T-helper 22 cell (primary cell): Measurements from ENCODE around the gene KRT86.
"Not testable (repeated sequence)": the region's sequence is repeated elsewhere in the genome, so short reads cannot be mapped to it uniquely, and the experiment has no call there.

Experiments
- DNase-seq: peaks from one replicate; pipeline ENCODE4 v3.0.0-alpha.2; 2020; ENCODE audit warnings: low read depth

Gene KRT86

DNA sequence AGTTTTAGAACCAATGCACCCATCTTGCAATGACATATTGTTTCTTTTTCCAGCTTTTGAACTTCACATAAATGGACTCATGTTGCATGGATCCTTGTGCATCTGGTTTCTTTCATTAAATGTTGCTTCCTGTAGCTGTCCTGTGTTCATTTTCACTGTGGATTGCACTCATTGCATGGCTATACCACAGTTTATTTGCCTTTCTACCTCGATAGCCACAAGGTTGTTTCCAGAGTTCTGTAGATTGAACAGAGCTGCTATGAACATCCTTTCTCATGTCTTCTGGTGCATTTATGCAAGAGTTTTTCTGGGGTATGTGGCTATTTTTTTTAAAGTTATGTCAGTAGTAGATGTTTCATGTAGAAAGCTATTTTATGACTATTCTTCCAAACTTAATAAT lies 20.4 kb downstream of the KRT86 start:
- DNase-seq: no peak

DNA sequence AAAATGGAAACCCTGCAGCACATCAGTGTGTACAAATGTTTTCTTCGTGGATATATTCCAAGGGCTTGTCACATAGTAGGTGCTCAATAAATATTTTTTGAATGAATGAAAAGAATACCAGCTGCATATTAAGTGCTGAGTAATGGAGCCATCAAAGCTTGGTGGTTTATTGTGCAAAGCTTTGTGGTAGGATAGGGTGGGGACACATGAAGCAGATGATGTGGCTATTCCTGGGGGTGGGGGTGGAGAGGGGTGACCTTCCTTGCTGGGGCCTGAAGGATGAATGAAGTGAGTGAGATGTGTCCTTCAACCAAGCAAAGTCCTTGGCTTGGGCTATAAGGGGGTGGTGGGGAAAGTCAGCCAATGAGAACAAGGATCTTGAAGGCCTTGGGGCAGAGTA lies 21.2 kb downstream of the KRT86 start:
- DNase-seq: no peak

DNA sequence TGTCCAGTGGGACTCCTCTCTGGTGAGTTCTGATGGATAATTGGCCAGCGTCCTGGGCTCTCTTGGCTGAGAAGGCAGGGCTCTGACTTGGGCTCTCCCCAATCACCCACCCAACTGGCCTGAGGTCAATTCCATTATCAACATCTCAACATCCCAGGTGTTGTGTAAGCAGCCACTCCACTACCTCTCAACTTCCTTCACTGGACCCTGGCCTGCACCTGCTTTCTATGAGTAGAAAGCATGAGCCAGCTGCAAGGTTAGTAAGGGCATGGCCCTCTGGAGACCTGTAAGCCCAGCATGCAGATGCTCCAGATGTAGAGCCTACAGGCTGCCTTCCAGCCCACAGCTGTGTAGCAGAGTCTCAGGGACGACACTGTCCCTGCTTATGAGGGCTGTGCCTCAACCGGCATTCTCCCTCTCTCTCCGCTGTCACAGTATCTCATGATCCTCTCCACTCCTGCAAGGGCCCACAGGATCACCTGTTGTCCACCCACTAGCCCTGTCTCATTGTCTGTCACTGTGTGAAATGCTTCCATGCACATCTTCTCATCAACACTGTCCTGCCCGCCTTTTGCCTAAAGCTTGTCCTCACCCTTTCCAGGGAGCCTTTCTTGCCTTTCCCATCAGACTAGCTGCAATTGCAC lies 22.2 kb downstream of the KRT86 start:
- no peak for DNase-seq

DNA sequence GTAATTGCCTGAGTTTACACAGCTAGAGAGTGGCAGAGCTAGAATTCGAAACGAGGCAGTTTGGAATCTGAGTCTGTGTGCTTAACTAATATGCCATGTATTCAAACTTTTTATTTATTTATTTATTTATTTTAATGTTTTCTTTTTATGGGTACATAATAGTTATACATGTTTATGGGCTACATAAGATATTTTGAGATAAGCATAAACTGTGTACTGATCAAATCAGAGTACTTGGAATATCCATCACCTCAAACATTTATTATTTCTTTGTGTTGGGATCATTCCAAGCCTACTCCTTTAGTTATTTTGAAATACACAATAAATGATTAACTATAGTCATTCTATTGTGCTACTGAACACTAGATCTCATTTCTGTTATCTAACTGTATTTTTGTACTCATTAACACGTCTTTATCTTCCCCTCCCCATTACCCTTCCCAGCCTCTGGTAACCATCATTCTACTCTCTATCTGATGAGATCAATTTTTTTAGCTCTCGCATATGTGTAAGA lies 24.3 kb downstream of the KRT86 start:
- no peak for DNase-seq

DNA sequence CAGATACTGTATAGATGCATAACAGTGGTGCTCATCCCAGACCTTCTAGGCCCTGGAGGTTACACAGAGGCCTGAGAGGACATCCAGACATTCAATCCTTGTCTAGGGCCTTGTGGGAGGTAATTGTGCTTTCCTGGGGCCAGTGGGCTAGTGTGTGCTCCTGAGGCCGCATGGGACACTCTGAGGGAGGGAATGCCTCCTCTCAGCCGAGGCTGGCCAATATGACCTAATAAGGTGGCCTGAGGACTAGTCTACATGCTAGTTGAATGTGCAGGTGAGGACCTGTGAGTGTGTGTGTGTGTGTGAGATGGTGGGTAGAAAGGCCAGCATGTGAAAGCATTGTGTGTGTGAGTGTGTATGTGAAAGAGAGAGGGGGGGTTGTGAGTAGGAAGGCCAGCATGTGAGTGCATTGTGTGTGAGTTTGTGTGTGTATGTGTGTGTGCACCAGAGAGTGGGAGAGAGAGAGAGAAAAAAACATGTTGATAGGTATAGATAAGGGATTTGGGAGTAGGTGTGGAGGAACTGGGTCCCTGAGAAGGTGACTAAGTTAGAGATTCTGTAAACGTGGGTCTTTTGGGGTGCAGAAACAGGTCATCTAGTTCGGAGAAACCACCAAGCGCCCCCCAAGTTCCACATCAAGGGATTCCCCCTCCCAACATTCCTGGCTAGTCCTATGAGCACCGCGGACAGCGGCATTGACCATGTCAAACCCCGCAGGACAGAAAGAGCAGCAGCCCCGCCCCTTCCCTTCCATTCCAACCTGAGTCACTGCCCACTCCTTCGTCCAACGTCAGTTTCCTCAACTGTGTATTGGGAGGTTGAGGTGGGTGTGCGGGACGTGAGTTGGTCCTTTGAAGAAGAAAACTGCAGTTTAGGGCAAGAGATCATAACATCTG lies 26.6 kb downstream of the KRT86 start:
- no peak for DNase-seq

DNA sequence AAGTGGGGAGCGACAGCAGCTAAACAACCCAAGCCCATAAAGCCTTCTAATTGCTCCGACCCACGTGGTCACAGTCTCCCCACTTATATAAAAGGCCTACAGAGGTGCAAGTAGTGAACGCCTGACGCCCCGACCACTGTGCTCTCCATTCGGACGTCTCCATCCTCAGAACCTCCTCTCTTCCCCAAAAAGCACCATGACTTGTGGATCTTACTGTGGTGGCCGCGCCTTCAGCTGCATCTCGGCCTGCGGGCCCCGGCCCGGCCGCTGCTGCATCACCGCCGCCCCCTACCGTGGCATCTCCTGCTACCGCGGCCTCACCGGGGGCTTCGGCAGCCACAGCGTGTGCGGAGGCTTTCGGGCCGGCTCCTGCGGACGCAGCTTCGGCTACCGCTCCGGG lies 27.3 kb downstream of the KRT86 start:
- DNase-seq: not testable (repeated sequence)

DNA sequence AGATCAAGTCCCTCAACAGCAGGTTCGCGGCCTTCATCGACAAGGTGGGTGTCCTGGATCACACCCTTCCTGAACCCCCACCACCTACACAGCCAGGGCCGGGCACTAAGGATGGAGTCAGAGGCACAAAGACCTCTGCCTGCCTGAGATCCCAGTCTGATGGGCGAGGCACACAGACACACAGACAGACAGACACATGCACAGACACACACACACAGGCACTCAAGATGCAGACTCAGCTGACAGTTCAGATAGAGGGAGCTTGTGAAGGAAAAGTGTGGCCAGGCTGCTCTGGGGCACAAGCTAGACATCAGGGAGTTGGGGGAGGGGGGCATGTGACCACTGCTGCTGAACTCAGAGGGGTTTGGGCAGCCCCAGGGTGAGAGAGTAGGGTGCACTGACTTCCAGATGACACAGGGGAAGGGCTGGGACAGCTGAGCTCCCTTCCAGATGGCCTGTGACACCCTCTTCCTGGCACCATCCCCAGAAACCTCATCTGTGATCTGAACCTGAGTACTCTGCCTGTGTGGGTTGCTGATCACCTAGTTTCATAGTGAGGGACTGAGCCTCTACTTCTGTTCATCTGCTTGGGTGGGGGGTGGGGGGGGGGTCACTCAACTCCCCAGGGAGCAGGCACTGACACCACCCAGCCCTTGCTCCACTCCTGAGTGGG lies 27.9 kb downstream of the KRT86 start:
- DNase-seq: not testable (repeated sequence)

DNA sequence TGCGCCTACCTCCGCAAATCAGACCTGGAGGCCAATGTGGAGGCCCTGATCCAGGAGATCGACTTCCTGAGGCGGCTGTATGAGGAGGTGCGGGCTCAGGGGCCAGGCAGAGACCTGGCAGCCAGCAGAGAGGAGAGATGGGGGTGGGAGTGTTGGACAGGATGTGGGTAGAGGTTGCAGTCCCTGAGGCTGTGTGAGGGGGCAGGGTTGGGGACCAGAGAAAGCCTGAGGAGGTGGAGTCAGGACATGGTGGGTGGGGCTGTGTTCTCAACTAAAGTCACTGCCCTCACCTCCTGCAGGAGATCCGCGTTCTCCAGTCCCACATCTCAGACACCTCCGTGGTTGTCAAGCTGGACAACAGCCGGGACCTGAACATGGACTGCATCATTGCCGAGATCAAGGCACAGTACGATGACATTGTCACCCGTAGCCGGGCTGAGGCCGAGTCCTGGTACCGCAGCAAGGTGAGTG lies 30.5 kb downstream of the KRT86 start:
- DNase-seq: not testable (repeated sequence)

DNA sequence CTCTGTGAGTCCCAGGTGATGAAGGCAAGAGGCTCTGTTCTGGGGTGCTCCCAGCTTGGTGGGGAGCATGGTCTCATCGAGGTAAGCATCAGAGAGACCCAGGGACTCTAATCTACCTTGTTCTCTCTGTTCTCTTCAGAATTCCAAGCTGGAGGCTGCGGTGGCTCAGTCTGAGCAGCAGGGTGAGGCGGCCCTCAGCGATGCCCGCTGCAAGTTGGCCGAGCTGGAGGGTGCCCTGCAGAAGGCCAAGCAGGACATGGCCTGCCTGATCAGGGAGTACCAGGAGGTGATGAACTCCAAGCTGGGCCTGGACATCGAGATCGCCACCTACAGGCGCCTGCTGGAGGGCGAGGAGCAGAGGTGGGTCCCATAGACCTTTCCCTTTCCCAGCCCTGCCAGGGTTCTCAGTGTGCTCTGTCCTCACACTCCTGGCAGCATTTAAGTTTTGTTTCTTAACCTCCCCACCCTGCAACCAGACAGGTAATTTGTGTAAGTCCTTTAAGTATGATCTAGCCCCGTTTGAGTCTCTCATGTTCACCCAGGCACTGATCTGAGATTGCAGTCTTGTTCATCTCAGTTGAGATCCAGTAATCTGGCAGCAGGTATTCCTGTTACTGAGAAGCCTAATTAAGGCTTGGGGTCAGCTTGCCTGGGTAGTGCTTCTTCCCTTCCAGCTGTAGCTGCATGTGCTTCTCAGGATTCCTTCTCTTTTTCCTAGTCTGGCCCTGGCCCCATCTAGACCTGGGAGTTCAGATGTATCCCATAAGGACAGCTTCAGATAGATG lies 31.7 kb downstream of the KRT86 start:
- no peak for DNase-seq

DNA sequence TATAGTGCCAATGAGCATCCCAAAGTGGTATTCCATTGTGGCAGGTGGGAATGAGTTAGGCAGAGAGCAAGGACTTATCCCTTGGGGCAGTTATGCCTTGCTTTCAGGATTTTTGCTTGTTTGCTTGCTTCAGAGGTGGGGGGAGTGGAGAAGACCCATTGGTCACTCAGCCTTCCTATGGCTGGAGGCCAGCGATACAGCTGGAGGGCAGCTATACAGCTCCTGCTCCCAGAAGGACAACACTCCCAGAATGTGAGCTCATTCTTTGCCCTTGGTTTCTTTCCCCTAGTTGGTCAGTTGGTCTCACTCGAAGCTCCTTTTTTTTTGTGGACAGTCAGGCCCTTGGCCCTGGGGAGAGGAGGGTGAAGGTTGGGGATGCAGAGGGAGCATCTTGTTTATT lies 32.3 kb downstream of the KRT86 start:
- DNase-seq: no peak

DNA sequence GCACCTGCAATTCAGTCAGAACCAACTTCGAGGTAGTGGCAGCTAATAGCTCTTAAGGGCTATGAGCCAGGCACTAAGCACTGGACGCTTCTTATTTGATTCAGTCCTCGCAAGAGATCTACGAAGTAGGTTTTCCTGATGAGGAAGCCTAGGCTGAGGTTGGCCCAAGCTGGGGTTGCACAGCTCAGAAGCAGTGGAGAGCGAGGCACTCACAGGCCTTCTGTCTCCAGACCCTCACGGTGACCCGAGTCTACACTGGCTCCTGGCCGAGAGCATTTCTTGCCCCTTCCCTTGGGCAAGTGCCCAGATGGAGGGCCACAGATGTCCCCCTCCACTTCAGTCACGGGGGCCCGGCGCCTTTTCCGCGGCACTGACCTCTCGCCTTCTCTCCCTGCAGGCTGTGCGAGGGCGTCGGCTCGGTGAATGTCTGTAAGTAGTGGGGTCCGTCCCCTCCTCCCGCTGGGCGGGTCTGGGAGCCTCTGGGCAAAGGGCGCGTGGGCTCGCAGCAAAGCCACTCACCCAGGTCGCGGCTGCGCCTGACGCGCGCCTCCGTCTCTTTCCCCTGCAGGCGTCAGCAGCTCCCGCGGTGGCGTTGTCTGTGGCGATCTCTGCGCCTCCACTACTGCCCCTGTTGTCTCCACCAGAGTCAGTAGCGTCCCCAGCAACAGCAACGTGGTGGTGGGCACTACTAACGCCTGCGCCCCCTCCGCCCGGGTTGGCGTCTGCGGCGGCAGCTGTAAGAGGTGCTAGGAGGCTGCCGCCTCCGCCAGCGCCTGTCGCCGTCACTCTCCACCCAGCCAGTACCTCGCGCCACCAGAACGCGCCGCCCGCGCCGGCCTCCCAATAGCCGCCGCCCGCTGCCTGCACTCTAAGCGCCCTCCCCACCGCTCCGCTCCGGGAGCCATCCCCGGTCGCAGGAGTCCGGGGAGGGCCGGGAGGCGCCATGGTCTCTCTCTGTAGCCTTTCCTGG lies 33.7 kb downstream of the KRT86 start:
- no peak for DNase-seq

DNA sequence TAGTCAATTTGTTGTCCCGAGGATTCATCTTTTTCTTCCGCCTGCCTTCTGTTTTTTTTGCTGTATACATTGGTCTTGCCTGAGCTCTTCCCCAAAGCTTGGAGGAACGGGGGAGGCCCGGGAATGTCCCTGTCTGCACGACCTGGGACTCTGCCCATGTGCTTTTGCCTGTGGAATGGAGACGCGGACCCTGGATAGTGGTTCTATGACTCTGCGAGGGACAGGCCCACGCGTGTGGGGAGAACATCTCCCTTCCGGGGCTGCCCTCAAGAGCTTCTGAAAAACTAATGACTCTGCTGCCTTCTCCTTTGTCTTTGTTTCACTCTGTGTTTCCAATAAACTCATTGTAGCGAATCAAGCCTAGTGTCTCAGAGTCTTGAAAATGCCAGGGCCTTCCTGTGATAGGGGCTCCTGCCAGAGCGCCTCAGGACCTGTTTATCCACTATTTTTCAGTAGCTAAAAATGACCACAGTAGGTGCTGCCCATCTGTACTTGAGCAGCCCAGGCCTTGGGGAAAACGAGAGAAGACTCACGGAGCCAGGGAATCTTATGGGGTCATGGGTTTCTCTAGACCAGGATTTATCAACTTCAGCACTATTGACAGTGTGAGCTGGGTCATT lies 34.5 kb downstream of the KRT86 start:
- no peak for DNase-seq

DNA sequence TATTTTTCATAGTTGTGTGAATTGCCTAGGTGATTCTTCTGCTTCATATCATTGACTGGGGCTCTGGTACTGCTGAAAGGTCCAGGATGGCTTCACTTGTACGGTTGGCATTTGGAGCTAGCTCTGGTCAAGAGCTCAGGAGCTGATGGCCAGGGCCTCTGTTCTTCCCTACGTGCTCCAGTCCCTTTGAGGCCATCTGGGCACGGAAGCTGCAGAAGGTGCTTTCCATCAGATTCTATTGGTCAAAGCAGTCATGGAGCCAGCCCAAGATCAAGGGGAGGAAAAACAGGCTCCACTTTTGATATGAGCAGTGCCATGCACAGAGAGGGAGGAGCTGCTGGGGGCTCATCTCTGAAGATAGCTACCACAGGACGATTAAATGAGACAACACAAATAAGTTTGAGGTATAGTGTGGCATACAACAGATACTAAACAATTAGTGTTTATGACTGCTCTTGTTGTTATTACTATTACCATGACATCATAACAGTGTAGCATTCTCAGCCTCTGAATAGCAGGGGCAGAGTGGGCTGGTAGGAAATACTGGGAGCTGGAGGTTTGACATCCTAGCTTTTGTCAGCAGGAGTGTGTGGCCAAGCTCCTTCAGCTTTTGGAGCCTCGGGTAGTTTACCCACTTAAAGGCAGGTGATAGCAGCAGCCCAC lies 36.3 kb downstream of the KRT86 start:
- DNase-seq: no peak

DNA sequence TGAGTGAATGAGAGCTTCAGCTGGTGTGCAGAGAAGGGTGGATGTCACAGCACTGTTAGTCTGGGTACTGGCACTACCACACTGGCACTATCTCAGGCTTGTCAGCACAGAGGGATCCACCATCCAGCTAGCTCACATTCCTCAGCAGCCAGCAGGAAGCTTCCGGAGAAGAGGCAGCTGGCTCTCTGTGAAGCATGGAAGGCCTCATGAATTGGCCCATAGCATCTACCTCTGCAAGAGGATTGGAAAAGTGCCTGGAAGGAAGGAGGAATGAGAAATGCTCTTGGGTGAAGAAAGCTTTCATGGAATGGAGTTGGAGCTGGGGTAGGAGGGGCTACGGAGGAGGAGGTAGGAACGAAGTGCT lies 36.8 kb downstream of the KRT86 start:
- no peak for DNase-seq

DNA sequence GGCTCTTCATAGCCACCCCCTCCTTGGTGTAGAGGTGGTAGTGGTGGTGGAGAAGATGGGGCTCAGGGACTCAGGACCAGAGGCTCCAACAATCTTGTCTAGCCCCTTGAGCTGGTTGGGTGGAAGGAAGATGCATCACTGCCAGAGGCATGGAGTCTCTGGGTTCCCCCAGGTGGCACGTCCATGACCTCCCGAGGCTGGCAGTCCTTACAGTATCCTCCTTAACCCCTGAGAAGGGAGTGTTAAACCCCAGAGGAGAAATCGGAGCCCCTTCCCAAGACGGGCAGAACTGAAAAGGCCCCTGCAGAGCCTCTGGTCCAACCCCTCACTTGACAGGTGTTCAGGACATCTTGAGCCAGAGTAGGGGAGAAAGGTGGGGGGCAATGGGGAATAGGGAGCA lies 37.6 kb downstream of the KRT86 start:
- no peak for DNase-seq

DNA sequence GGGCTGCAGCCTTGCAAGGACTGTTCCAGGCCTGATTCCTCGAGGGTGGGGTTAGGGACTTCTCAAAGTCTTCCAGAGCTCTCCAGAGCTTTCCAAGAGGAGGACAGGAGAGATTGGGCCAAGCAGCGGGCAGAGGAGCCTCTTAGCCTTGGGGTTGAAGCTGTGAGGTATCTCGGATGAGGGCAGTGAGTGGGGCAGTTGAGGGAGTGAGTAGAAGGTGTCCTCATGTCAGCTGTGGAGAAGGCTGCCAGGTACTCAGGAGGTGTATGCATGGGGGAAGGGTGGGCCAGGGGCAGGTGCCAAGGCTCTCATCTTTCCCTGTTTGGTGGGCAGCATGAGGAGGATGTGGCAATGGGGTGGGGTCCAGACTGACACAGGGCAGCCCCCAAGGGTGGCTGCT lies 39.0 kb downstream of the KRT86 start:
- no peak for DNase-seq

DNA sequence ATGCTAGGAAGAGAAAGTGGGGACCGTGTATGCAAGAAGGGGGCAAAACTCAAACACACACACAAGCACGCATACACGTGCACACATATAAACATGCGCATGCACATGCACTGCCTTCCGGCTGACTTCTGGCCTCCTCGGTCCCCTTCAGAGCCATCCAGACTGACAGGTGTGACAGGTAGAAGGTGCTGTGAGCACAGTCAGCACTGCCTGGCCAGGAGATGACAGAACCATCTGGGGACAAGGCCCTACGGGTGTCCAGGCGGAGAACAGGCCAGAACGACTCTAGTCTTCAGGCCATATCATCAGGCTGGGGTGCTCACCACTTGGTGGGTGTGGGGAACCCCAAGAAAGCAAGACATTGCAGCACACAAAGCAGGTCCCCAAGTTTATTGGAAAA lies 39.5 kb downstream of the KRT86 start:
- DNase-seq: no peak

DNA sequence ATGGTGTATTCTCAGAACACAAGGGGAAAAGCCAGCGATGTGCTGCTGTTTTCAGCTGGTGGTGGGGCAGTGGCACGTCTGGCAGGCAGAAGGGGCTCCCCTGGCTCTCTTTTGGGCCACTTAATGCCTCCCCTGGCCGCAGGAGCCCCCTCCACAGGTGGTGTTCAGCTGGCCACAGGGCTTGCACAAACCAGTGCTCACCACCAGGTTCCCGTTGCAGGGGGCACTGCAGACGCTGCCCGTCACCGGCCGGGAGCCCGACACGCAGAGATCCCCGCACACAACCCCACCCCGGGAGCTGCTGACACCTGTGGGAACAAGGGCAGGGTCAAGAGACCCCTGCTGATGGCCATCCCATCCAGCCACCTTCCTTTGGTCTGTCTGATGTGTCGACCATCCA lies 40.1 kb downstream of the KRT86 start:
- DNase-seq: no peak

DNA sequence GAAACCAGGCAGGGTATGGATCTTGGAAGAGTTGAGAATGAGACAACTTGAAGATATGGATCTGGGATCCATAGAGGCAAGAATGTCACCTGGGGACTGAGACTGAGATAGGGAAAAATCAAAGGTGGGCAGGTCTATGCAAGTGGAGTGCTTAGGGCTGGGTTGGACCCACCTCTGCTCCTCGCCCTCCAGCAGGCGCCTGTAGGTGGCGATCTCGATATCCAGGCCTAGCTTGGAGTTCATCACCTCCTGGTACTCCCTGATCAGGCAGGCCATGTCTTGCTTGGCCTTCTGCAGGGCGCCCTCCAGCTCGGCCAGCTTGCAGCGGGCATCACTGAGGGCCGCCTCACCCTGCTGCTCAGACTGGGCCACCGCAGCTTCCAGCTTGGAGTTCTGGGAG lies 41.3 kb downstream of the KRT86 start:
- DNase-seq: not testable (repeated sequence)

DNA sequence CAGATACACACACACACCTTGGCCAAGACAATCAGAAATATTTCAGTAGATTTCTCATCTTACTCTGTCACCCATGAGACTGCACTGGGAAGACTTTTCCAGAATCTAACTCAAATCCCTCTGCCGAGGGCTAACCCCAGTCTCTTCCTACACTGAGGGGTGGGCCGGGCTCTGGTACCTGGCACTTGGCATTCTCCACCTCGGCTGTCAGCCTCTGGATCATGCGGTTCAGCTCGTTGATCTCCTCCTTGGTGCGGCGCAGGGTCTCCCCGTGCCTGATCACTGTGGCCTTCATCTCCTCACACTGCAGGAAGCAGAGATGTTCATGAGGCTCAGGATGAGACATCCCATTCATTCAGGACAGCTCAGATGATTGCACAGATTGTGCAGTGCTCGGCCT lies 41.8 kb downstream of the KRT86 start:
- DNase-seq: no peak
